HepG2 (cell line): Measurements from ENCODE around the gene PTCRA. TPM values are rescaled to one million over a fixed set of nuclear protein-coding genes. Genes with fewer than 3 reads are reported as not detected.
A peak's percentile ranks its signal among the peaks of the same experiment; 100 is the strongest.

Experiments used
- AGO2 ChIP-seq: fragments of 200-400 bp; formaldehyde crosslinking; optimal IDR thresholded peaks from 2 replicates; pipeline ENCODE3; 2017; ENCODE audit warnings: mild to moderate bottlenecking, low read depth, low read length, moderate library complexity
- HNF1B ChIP-seq: sonication (generic); formaldehyde crosslinking; IDR thresholded peaks from 2 replicates; pipeline ENCODE4 v1.5.1; 2020; ENCODE audit warnings: mild to moderate bottlenecking, moderate library complexity, missing genetic modification reagents
- HNRNPUL1 ChIP-seq: fragments of 200-400 bp; formaldehyde crosslinking; IDR thresholded peaks from 2 replicates; pipeline ENCODE4 v1.6.1; 2017; ENCODE audit warnings: low read depth, mild to moderate bottlenecking, low read length, moderate library complexity
- IKZF4 ChIP-seq: sonication (generic); formaldehyde crosslinking; IDR thresholded peaks from 2 replicates; pipeline ENCODE4 v1.5.1; 2020; ENCODE audit warnings: borderline replicate concordance, mild to moderate bottlenecking, low read depth, missing genetic modification reagents; ENCODE audit errors: not compliant biosample characterization
- IRF2 ChIP-seq: IDR thresholded peaks from 2 replicates; pipeline ENCODE4 v1.6.1; 2018; ENCODE audit warnings: missing genetic modification reagents, missing compliant biosample characterization
- RFX1 ChIP-seq: fragments of 450-650 bp; IDR thresholded peaks from 2 replicates; pipeline ENCODE4 v1.6.1; 2017
- SNAPC2 ChIP-seq: sonication (generic); formaldehyde crosslinking; IDR thresholded peaks from 2 replicates; pipeline ENCODE4 v1.8.1; 2022; ENCODE audit warnings: mild to moderate bottlenecking, missing genetic modification reagents
- SP4 ChIP-seq: sonication (generic); formaldehyde crosslinking; IDR thresholded peaks from 2 replicates; pipeline ENCODE4 v1.8.1; 2023; ENCODE audit warnings: mild to moderate bottlenecking, missing genetic modification reagents
- ZFP37 ChIP-seq: sonication (generic); formaldehyde crosslinking; IDR thresholded peaks from 2 replicates; pipeline ENCODE4 v1.4.0; 2020; ENCODE audit warnings: missing genetic modification reagents, borderline replicate concordance
- ZNF142 ChIP-seq: sonication (generic); formaldehyde crosslinking; IDR thresholded peaks from 2 replicates; pipeline ENCODE4 v1.4.0; 2020; ENCODE audit warnings: missing genetic modification reagents
- ZNF557 ChIP-seq: sonication (generic); formaldehyde crosslinking; IDR thresholded peaks from 2 replicates; pipeline ENCODE4 v1.4.0; 2020; ENCODE audit warnings: missing genetic modification reagents
- ZZZ3 ChIP-seq: sonication (generic); formaldehyde crosslinking; IDR thresholded peaks from 2 replicates; pipeline ENCODE4 v1.4.0; 2020; ENCODE audit warnings: missing genetic modification reagents, mild to moderate bottlenecking, borderline replicate concordance
- polyA plus RNA-seq, 8 experiments: library from polyadenylated mRNA; depleted of rRNA in 3 of 8; stranded (reverse) in 7 of 8; unstranded in 1 of 8; fragments of >200 nt; fragmentation: Illumina TruSeq in 4 of 8; extraction: Trizol in 4 of 8; gene quantifications; 2 replicates each; pipeline versions ENCODE4 v1.2.1 to v1.2.3, GENCODE V29; 2011 to 2016; ENCODE audit warnings: low read depth in 4 of 8, missing spikeins in 1 of 8, mixed read lengths in 1 of 8; ENCODE audit not compliant: insufficient read depth in 1 of 8
- total RNA-seq, 5 experiments: library from RNA; depleted of rRNA; stranded (reverse); fragments of >200 nt; fragmentation: Illumina TruSeq; extraction: Trizol; gene quantifications; 2 replicates each; pipeline ENCODE4 v1.2.3, GENCODE V29; 2016; ENCODE audit warnings: low read depth in 1 of 5
- TF ChIP-seq, protein P1 (sequence below): sonication (generic); formaldehyde crosslinking; IDR thresholded peaks from 2 replicates; pipeline ENCODE4 v1.5.0; 2020; ENCODE audit warnings: missing genetic modification reagents, mild to moderate bottlenecking, borderline replicate concordance
- TF ChIP-seq, protein P2 (sequence below): sonication (generic); formaldehyde crosslinking; IDR thresholded peaks from 2 replicates; pipeline ENCODE4 v1.5.0; 2020; ENCODE audit warnings: mild to moderate bottlenecking, missing genetic modification reagents, borderline replicate concordance

Gene PTCRA
- total and polyA plus RNA-seq, 2 of the 13 experiments (the other 11 are each of a cell fraction or from before 2014, with no cell fraction given) = not detected

GRCh38 chr6:42890311-42891198 lies 25.3 kb upstream of the PTCRA start (continued):
- TF ChIP-seq, protein P1, sequence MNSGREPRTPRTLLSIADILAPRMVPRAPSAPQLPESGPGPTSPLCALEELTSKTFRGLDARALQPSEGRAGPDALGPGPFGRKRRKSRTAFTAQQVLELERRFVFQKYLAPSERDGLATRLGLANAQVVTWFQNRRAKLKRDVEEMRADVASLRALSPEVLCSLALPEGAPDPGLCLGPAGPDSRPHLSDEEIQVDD (CRISPR knock-in tag) = peak; percentile 81; the same call in 1 of the 2 replicates
- TF ChIP-seq, protein P2, sequence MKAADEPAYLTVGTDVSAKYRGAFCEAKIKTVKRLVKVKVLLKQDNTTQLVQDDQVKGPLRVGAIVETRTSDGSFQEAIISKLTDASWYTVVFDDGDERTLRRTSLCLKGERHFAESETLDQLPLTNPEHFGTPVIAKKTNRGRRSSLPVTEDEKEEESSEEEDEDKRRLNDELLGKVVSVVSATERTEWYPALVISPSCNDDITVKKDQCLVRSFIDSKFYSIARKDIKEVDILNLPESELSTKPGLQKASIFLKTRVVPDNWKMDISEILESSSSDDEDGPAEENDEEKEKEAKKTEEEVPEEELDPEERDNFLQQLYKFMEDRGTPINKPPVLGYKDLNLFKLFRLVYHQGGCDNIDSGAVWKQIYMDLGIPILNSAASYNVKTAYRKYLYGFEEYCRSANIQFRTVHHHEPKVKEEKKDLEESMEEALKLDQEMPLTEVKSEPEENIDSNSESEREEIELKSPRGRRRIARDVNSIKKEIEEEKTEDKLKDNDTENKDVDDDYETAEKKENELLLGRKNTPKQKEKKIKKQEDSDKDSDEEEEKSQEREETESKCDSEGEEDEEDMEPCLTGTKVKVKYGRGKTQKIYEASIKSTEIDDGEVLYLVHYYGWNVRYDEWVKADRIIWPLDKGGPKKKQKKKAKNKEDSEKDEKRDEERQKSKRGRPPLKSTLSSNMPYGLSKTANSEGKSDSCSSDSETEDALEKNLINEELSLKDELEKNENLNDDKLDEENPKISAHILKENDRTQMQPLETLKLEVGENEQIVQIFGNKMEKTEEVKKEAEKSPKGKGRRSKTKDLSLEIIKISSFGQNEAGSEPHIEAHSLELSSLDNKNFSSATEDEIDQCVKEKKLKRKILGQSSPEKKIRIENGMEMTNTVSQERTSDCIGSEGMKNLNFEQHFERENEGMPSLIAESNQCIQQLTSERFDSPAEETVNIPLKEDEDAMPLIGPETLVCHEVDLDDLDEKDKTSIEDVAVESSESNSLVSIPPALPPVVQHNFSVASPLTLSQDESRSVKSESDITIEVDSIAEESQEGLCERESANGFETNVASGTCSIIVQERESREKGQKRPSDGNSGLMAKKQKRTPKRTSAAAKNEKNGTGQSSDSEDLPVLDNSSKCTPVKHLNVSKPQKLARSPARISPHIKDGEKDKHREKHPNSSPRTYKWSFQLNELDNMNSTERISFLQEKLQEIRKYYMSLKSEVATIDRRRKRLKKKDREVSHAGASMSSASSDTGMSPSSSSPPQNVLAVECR (CRISPR knock-in tag) = peak; percentile 98
- TF ChIP-seq IKZF4 (CRISPR knock-in tag) (peak; percentile 98), AGO2 (peak; percentile 100), ZZZ3 (CRISPR knock-in tag) (peak; percentile 76; the same call in 1 of the 2 replicates), SNAPC2 (CRISPR knock-in tag) (peak; percentile 91), ZFP37 (CRISPR knock-in tag) (peak; percentile 87; the same call in 1 of the 2 replicates), ZNF142 (CRISPR knock-in tag) (0 out of 2 replicates have a peak, but pooled peaks have one; percentile 27), ZNF557 (peak; percentile 49; the same call in 1 of the 2 replicates), SP4 (CRISPR knock-in tag) (peak; percentile 76), RFX1 (no peak), HNF1B (CRISPR knock-in tag) (peak; percentile 93), IRF2 (CRISPR knock-in tag) (peak; percentile 57), HNRNPUL1 (peak; percentile 48; the same call in 1 of the 2 replicates)
